IMR-90 (cell line): Measurements from ENCODE around the gene SLC41A1.

ENCODE experiments used
- CEBPB ChIP-seq: IDR thresholded peaks from 2 replicates; pipeline ENCODE4 v1.6.1; 2012; ENCODE audit warnings: low read depth, low read length, improper control_type of control experiment
- CHD1 ChIP-seq: IDR thresholded peaks from 2 replicates; pipeline ENCODE4 v1.6.1; 2012; ENCODE audit warnings: low read depth, low read length, improper control_type of control experiment
- ELK1 ChIP-seq: fragments of 150-350 bp; IDR thresholded peaks from 2 replicates; pipeline ENCODE4 v1.6.1; 2016; ENCODE audit warnings: low read depth, mild to moderate bottlenecking, low read length, moderate library complexity, borderline replicate concordance
- FOS ChIP-seq: fragments of 150-350 bp; IDR thresholded peaks from 2 replicates; pipeline ENCODE4 v1.6.1; 2016; ENCODE audit warnings: low read depth, low read length
- MAFK ChIP-seq: IDR thresholded peaks from 2 replicates; pipeline ENCODE4 v1.6.1; 2012; ENCODE audit warnings: low read depth, low read length, improper control_type of control experiment
- MAZ ChIP-seq: IDR thresholded peaks from 2 replicates; pipeline ENCODE4 v1.6.1; 2012; ENCODE audit warnings: low read depth, mild to moderate bottlenecking, low read length, improper control_type of control experiment, moderate library complexity, borderline replicate concordance
- MXI1 ChIP-seq: IDR thresholded peaks from 2 replicates; pipeline ENCODE4 v1.6.1; 2012; ENCODE audit warnings: low read depth, mild to moderate bottlenecking, low read length, moderate library complexity, borderline replicate concordance
- POLR2A ChIP-seq: IDR thresholded peaks from 2 replicates; pipeline ENCODE4 v1.6.1; 2012; ENCODE audit warnings: mild to moderate bottlenecking, low read depth, low read length
- RAD21 ChIP-seq: IDR thresholded peaks from 2 replicates; pipeline ENCODE4 v1.6.1; 2012; ENCODE audit warnings: low read length, improper control_type of control experiment
- RCOR1 ChIP-seq: IDR thresholded peaks from 2 replicates; pipeline ENCODE4 v1.6.1; 2012; ENCODE audit warnings: mild to moderate bottlenecking, low read length, improper control_type of control experiment; ENCODE audit not compliant: insufficient replicate concordance
- RFX5 ChIP-seq: IDR thresholded peaks from 2 replicates; pipeline ENCODE4 v1.8.0; 2012; ENCODE audit warnings: low read depth, mild to moderate bottlenecking, low read length, moderate library complexity
- TF ChIP-seq, protein P1 (sequence below): conservative IDR thresholded peaks from 2 replicates; pipeline ENCODE4 v1.5.1; 2012; ENCODE audit warnings: mild to moderate bottlenecking, low read depth, low read length, improper control_type of control experiment

GRCh38 chr1:205832326-205832751 lies 19.3 kb upstream of the SLC41A1 start:
- TF ChIP-seq, protein P1, sequence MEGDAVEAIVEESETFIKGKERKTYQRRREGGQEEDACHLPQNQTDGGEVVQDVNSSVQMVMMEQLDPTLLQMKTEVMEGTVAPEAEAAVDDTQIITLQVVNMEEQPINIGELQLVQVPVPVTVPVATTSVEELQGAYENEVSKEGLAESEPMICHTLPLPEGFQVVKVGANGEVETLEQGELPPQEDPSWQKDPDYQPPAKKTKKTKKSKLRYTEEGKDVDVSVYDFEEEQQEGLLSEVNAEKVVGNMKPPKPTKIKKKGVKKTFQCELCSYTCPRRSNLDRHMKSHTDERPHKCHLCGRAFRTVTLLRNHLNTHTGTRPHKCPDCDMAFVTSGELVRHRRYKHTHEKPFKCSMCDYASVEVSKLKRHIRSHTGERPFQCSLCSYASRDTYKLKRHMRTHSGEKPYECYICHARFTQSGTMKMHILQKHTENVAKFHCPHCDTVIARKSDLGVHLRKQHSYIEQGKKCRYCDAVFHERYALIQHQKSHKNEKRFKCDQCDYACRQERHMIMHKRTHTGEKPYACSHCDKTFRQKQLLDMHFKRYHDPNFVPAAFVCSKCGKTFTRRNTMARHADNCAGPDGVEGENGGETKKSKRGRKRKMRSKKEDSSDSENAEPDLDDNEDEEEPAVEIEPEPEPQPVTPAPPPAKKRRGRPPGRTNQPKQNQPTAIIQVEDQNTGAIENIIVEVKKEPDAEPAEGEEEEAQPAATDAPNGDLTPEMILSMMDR: no peak
- TF ChIP-seq MAFK (no peak), RAD21 (no peak), POLR2A (no peak), MAZ (no peak), RCOR1 (no peak), CHD1 (no peak), CEBPB (no peak), MXI1 (no peak), ELK1 (no peak), FOS (no peak), RFX5 (no peak)
